Measurements from ENCODE around the gene ZFAND3.

Gene ZFAND3

DNA sequence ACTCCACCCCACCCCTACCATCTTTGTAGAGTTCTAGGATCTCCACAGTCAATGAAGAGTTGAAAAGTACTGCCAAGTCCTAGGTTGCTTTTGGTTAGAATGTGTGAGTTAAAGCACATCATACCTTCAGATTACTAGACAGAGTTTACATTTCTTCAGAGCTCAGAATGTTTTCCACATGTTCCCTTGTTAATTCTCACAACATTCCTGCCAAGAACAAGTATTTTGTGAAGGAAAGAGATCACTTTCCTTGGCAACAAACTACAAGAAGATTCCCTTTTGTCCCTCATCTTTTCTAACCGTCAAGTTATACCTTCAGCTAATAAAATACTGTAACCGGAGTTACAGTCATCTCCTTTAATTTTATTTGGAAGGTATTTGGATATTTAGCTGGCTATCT is 266.8 kb downstream of the ZFAND3 start:
- Histone ChIP-seq H3K27ac (ENCODE audit: low read depth, low read length) (no peak overlapping the region), H3K36me3 (ENCODE audit: insufficient read depth, low read length) (peaks cover 15% of the 10 kb centered on the region; the same call in 1 of the 2 replicates), H3K79me2 (ENCODE audit: control insufficient read depth, insufficient read depth, low read length, unreplicated experiment) (peaks cover 5% of the 10 kb centered on the region), H3K4me3 (ENCODE audit: low read depth, low read length) (no peak overlapping the region), H3K4me1 (ENCODE audit: control insufficient read depth, insufficient read depth, low read length, unreplicated experiment) (peaks cover under 1% of the 10 kb centered on the region), H3K27me3 (ENCODE audit: insufficient read depth, low read length) (no peaks in the 10 kb centered on the region), H2AFZ (ENCODE audit: low read length, unreplicated experiment) (no peak overlapping the region)

DNA sequence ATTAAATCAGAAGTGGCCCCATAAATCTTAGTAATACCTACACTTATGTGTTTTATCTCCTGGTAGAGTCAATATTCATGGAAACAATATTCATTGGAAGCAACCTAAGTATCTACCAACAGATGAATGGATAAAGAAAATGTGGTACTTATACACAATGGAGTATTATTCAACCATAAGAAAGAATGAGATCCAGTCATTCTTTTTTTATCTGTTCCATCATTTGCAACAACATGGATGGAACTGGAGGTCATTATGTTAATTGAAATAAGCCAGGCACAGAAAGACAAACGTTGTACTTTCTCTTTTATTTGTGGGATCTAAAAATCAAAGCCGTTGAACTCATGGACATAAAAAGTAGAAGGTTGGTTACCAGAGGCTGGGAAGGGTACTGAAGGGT is 268.5 kb downstream of the ZFAND3 start:
- Histone ChIP-seq H3K4me3 (ENCODE audit: low read depth, low read length) (no peak overlapping the region), H3K27me3 (ENCODE audit: insufficient read depth, low read length) (no peaks in the 10 kb centered on the region), H3K27ac (ENCODE audit: low read depth, low read length) (no peak overlapping the region), H3K4me1 (ENCODE audit: control insufficient read depth, insufficient read depth, low read length, unreplicated experiment) (no peaks in the 10 kb centered on the region), H3K79me2 (ENCODE audit: control insufficient read depth, insufficient read depth, low read length, unreplicated experiment) (peaks cover 3% of the 10 kb centered on the region), H3K36me3 (ENCODE audit: insufficient read depth, low read length) (peaks cover 11% of the 10 kb centered on the region; the same call in 1 of the 2 replicates), H2AFZ (ENCODE audit: low read length, unreplicated experiment) (no peak overlapping the region)

DNA sequence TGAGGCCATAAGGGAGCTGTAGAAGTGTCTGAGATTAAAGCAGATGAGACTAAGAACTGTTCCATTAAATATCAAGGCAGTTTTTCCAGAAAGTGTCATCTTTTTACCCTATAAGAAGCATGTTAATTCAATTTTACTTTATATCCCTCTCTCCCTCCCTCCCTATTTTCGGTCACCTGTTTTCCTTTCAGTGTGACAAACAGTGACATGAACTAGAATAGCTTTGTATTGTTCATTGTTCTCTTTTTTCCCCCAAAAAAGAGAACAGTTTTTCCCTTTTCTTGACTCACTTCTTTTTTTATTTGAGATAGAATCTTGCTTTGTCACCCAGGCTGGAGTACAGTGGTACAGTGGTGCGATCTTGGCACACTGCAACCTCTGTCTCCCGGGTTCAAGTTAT is 269.3 kb downstream of the ZFAND3 start:
- peaks cover 5% of the 10 kb centered on the region for H3K4me1 ChIP-seq (ENCODE audit: control insufficient read depth, insufficient read depth, low read length, unreplicated experiment)
- H3K4me3 ChIP-seq (ENCODE audit: low read depth, low read length) = no peak overlapping the region
- peaks cover 3% of the 10 kb centered on the region for H3K79me2 ChIP-seq (ENCODE audit: control insufficient read depth, insufficient read depth, low read length, unreplicated experiment)
- H3K27me3 ChIP-seq (ENCODE audit: insufficient read depth, low read length) = no peaks in the 10 kb centered on the region
- no peak overlapping the region for H2AFZ ChIP-seq (ENCODE audit: low read length, unreplicated experiment)
- peaks cover 11% of the 10 kb centered on the region; the same call in 1 of the 2 replicates for H3K36me3 ChIP-seq (ENCODE audit: insufficient read depth, low read length)
- no peak overlapping the region for H3K27ac ChIP-seq (ENCODE audit: low read depth, low read length)

DNA sequence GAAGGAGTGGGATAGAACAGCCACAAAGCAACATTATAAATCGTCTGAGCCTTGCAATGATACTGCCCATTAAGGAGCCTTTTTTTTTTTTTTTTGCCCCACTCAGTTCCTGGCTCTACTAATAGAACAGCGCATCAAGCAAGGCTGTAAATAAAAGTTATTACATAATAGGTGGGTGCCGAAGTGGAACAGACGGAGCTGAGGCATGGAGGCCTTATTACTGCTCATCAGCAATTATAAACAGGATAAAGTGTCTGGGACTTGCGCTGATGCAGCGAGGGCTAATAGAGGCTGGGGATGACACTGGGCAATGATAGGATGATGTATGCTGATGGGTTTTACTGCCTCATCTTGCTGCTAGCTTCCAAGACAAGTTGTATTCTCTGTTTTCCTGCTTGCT is 272.1 kb downstream of the ZFAND3 start:
- peaks cover 11% of the 10 kb centered on the region for H3K79me2 ChIP-seq (ENCODE audit: control insufficient read depth, insufficient read depth, low read length, unreplicated experiment)
- H3K36me3 ChIP-seq (ENCODE audit: insufficient read depth, low read length) = no peaks in the 10 kb centered on the region
- H3K4me3 ChIP-seq (ENCODE audit: low read depth, low read length) = no peak overlapping the region
- H3K27ac ChIP-seq (ENCODE audit: low read depth, low read length) = no peak overlapping the region
- H3K27me3 ChIP-seq (ENCODE audit: insufficient read depth, low read length) = no peaks in the 10 kb centered on the region
- no peak overlapping the region for H2AFZ ChIP-seq (ENCODE audit: low read length, unreplicated experiment)
- peaks cover 27% of the 10 kb centered on the region for H3K4me1 ChIP-seq (ENCODE audit: control insufficient read depth, insufficient read depth, low read length, unreplicated experiment)

DNA sequence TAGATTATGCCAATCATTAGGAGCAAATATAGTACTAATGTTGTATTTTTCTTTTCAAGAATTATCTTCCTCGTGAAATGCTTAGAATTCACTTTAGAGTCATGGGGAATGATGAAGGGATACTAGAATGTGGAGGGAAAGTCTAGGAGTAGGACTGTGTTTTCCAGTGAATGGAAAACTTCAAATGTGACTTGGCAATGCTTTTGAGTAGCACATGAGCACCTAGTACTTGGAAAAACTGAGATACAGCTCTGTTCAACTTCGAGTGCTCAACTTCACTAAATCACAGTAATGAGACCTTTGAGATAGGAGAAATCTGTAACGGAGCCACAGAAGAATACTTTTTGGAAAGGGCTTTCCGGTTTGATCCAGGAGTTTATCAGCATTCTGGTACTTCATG is 272.9 kb downstream of the ZFAND3 start:
- peaks cover 13% of the 10 kb centered on the region for H3K79me2 ChIP-seq (ENCODE audit: control insufficient read depth, insufficient read depth, low read length, unreplicated experiment)

DNA sequence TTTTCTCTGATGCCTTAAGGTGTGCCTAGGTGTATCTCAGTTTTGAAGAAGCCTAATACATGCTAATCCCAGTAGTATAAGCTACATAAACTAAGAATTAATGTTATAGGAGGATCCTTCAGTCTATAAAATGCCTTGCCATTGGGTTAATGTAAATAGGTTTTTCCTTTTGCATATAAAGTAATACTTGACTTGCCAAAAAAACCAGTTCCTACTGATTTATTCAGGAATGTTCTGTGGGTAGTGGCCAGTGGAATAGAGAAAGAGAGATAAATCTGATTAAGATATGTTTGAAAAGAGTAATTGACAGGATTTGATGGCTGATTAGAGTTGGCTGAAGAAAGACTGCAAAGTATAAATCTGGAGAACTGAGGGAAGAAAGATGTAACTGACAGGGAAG is 273.4 kb downstream of the ZFAND3 start:
- H3K79me2 ChIP-seq (ENCODE audit: control insufficient read depth, insufficient read depth, low read length, unreplicated experiment) = peaks cover 13% of the 10 kb centered on the region

More for the DNA sequence above, 272.9 kb downstream of the ZFAND3 start:
- Histone ChIP-seq H3K4me3 (ENCODE audit: low read depth, low read length) (no peak overlapping the region), H3K27me3 (ENCODE audit: insufficient read depth, low read length) (no peaks in the 10 kb centered on the region), H3K4me1 (ENCODE audit: control insufficient read depth, insufficient read depth, low read length, unreplicated experiment) (peaks cover 27% of the 10 kb centered on the region), H3K27ac (ENCODE audit: low read depth, low read length) (no peak overlapping the region), H2AFZ (ENCODE audit: low read length, unreplicated experiment) (no peak overlapping the region), H3K36me3 (ENCODE audit: insufficient read depth, low read length) (no peaks in the 10 kb centered on the region)

DNA sequence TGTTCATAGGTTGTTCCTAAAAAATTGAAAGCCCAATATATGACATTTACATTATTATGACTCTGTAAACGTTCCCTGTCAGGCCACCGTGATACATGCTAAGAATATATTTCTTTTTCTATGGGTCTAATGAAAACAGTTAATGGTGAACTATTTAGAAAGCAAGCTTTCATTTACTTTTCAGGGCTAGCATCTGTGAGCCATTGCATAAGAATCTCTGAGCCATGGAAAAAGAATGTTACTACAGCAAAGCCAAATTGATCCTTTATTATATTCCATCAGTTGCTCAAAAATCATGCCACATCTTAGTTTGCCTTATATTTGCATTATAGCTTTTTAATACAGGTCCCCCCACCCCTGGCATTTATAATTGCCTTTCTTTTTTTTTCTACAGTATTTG is 275.5 kb downstream of the ZFAND3 start:
- peak overlapping the region; percentile 36 for H3K27ac ChIP-seq (ENCODE audit: low read depth, low read length)
- H3K27me3 ChIP-seq (ENCODE audit: insufficient read depth, low read length) = no peaks in the 10 kb centered on the region
- no peaks in the 10 kb centered on the region for H3K36me3 ChIP-seq (ENCODE audit: insufficient read depth, low read length)
- peak overlapping the region; percentile 18; the same call in 1 of the 2 replicates for H3K4me3 ChIP-seq (ENCODE audit: low read depth, low read length)
- peaks cover 27% of the 10 kb centered on the region for H3K4me1 ChIP-seq (ENCODE audit: control insufficient read depth, insufficient read depth, low read length, unreplicated experiment)
- peaks cover 13% of the 10 kb centered on the region for H3K79me2 ChIP-seq (ENCODE audit: control insufficient read depth, insufficient read depth, low read length, unreplicated experiment)
- no peak overlapping the region for H2AFZ ChIP-seq (ENCODE audit: low read length, unreplicated experiment)

More for the DNA sequence above, 273.4 kb downstream of the ZFAND3 start:
- no peak overlapping the region for H2AFZ ChIP-seq (ENCODE audit: low read length, unreplicated experiment)
- H3K4me1 ChIP-seq (ENCODE audit: control insufficient read depth, insufficient read depth, low read length, unreplicated experiment) = peaks cover 27% of the 10 kb centered on the region
- H3K36me3 ChIP-seq (ENCODE audit: insufficient read depth, low read length) = no peaks in the 10 kb centered on the region
- H3K27ac ChIP-seq (ENCODE audit: low read depth, low read length) = no peak overlapping the region
- H3K27me3 ChIP-seq (ENCODE audit: insufficient read depth, low read length) = no peaks in the 10 kb centered on the region
- no peak overlapping the region for H3K4me3 ChIP-seq (ENCODE audit: low read depth, low read length)

DNA sequence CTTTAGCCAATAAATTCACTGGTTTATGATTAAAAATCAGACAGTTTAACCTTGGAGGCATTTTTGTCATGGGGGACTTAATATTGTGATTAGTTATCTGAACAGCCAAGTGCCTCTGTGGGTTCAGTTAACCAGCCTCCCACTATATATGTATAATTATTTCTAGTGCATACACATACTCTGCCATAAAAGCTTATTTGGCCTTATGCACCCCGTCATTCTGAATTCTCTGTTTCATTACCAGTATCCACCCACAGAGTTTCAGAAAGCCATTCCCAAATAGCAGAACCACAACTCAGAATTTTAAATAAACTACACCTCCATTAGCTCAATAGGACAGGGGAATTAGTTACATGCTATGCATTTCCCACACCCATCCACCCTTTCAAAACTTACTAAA is 279.7 kb downstream of the ZFAND3 start:
- H3K27ac ChIP-seq (ENCODE audit: low read depth, low read length) = no peak overlapping the region
- H3K4me3 ChIP-seq (ENCODE audit: low read depth, low read length) = no peak overlapping the region
- 0 out of 2 replicates have a peak, but pooled peaks cover 4% of the 10 kb centered on the region for H3K36me3 ChIP-seq (ENCODE audit: insufficient read depth, low read length)
- H3K27me3 ChIP-seq (ENCODE audit: insufficient read depth, low read length) = no peaks in the 10 kb centered on the region
- H3K4me1 ChIP-seq (ENCODE audit: control insufficient read depth, insufficient read depth, low read length, unreplicated experiment) = peaks cover 18% of the 10 kb centered on the region
- peaks cover 10% of the 10 kb centered on the region for H3K79me2 ChIP-seq (ENCODE audit: control insufficient read depth, insufficient read depth, low read length, unreplicated experiment)
- H2AFZ ChIP-seq (ENCODE audit: low read length, unreplicated experiment) = no peak overlapping the region

DNA sequence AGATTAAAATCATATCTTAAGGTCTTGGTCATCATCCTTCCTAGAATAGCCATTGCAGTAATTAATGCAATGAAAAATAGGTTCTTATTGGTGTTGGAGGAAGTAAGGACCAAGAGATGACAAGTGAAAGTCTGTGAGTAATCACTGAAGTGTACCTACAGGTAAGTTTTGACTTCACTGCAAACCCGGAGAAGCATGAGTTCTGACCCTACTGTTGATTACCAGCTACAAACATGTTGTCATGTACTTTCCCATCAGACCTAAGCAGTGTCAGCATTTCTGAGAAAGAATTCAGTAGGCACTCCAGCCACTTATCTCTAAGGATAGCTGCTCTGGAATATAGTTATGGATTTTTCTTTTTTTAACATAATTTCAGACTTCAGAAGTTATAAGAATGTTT is 280.9 kb downstream of the ZFAND3 start:
- Histone ChIP-seq H3K36me3 (ENCODE audit: insufficient read depth, low read length) (peaks cover 7% of the 10 kb centered on the region; the same call in 1 of the 2 replicates), H3K79me2 (ENCODE audit: control insufficient read depth, insufficient read depth, low read length, unreplicated experiment) (peaks cover 8% of the 10 kb centered on the region), H2AFZ (ENCODE audit: low read length, unreplicated experiment) (no peak overlapping the region), H3K27me3 (ENCODE audit: insufficient read depth, low read length) (no peaks in the 10 kb centered on the region), H3K4me3 (ENCODE audit: low read depth, low read length) (no peak overlapping the region), H3K4me1 (ENCODE audit: control insufficient read depth, insufficient read depth, low read length, unreplicated experiment) (peaks cover 6% of the 10 kb centered on the region), H3K27ac (ENCODE audit: low read depth, low read length) (no peak overlapping the region)

DNA sequence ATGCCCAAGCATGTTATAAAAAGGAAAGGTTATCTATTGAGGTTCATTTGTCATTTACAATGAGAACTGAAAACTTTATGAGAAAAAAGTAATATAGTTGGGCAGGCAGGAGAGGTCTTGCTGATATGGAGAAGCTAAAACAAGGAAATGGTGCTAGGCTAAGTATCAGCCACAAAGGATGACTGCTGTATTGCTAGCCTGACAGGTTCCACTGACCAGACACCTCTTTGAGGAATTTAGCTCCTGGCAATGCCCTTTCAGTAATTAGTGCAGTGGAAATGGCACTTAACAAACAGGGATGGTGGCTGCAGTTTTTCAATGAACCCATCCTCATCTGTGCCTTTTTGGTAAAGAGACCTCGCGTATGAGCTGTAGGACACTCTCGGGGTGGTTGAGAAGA is 284.4 kb downstream of the ZFAND3 start:
- Histone ChIP-seq H2AFZ (ENCODE audit: low read length, unreplicated experiment) (no peak overlapping the region), H3K79me2 (ENCODE audit: control insufficient read depth, insufficient read depth, low read length, unreplicated experiment) (peaks cover 5% of the 10 kb centered on the region), H3K27me3 (ENCODE audit: insufficient read depth, low read length) (no peaks in the 10 kb centered on the region), H3K36me3 (ENCODE audit: insufficient read depth, low read length) (peaks cover 11% of the 10 kb centered on the region; the same call in 1 of the 2 replicates), H3K4me1 (ENCODE audit: control insufficient read depth, insufficient read depth, low read length, unreplicated experiment) (no peaks in the 10 kb centered on the region), H3K27ac (ENCODE audit: low read depth, low read length) (no peak overlapping the region), H3K4me3 (ENCODE audit: low read depth, low read length) (no peak overlapping the region)

DNA sequence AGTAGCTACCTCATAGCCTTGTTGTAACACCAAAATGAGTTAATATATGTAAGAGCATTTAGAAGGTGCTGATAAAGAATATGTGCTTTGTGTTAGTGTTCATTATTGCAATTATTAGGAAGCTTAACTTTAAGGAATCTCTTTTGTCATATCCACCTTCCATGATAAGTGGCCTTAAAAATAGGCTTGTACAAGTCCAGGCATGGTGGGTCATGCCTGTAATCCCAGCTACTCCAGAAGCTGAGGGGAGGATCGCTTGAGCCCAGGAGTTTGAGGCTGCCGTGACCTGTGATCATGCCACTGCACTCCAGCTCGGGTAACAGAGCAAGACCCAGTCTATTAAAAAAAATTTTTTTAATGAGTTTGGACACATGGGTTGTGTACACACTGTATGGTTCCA is 285.5 kb downstream of the ZFAND3 start:
- H2AFZ ChIP-seq (ENCODE audit: low read length, unreplicated experiment) = no peak overlapping the region
- H3K36me3 ChIP-seq (ENCODE audit: insufficient read depth, low read length) = peaks cover 11% of the 10 kb centered on the region; the same call in 1 of the 2 replicates
- H3K4me3 ChIP-seq (ENCODE audit: low read depth, low read length) = no peak overlapping the region
- H3K27ac ChIP-seq (ENCODE audit: low read depth, low read length) = no peak overlapping the region
- H3K27me3 ChIP-seq (ENCODE audit: insufficient read depth, low read length) = no peaks in the 10 kb centered on the region
- peaks cover 7% of the 10 kb centered on the region for H3K79me2 ChIP-seq (ENCODE audit: control insufficient read depth, insufficient read depth, low read length, unreplicated experiment)
- H3K4me1 ChIP-seq (ENCODE audit: control insufficient read depth, insufficient read depth, low read length, unreplicated experiment) = peaks cover 2% of the 10 kb centered on the region
